Nephron (organoid): ENCODE results near the gene EXOG.

Source experiments
- H3K27ac Mint-ChIP-seq, 3 experiments: 2 replicates each; pipeline ENCODE4 v1.8.0; 2020; ENCODE audit warnings: mixed read lengths in 3 of 3, mild to moderate bottlenecking in 2 of 3, moderate library complexity in 1 of 3
- H3K27me3 Mint-ChIP-seq: 2 replicates; pipeline ENCODE4 v1.8.0; 2021; ENCODE audit warnings: low read depth, mild to moderate bottlenecking, moderate library complexity, mixed read lengths
- H3K36me3 Mint-ChIP-seq: 2 replicates; pipeline ENCODE4 v1.8.0; 2020; ENCODE audit warnings: low read depth, mixed read lengths
- H3K4me1 Mint-ChIP-seq: 2 replicates; pipeline ENCODE4 v1.8.0; 2020; ENCODE audit warnings: mixed read lengths
- H3K4me3 Mint-ChIP-seq, 3 experiments: 2 replicates each; pipeline ENCODE4 v1.8.0; 2020; ENCODE audit warnings: mild to moderate bottlenecking in 3 of 3, mixed read lengths in 3 of 3, moderate library complexity in 2 of 3
- H3K9me3 Mint-ChIP-seq: 2 replicates; pipeline ENCODE4 v1.8.0; 2020; ENCODE audit warnings: mixed read lengths
- CTCF ChIP-seq, 3 experiments: fragments of 200-600 bp; sonication (generic); IDR thresholded peaks; one replicate each; pipeline ENCODE4 v1.5.0; 2021; ENCODE audit warnings: antibody characterized with exemption in 3 of 3; ENCODE audit not compliant: unreplicated experiment in 3 of 3

Gene EXOG

GRCh38 chr3:38549957-38550840 is 54.1 kb downstream of the EXOG start:
- no peaks in the 10 kb centered on the region for H3K4me1 Mint-ChIP-seq
- H3K27me3 Mint-ChIP-seq: no peaks in the 10 kb centered on the region
- no peak for TF ChIP-seq CTCF (IDR thresholded peaks at IDR 0.05; ENCODE audit: unreplicated experiment in 3 of 3)
- H3K4me3 Mint-ChIP-seq: no peak overlapping the region
- H3K9me3 Mint-ChIP-seq: no peaks in the 10 kb centered on the region
- no peak overlapping the region for H3K27ac Mint-ChIP-seq
- no peaks in the 10 kb centered on the region for H3K36me3 Mint-ChIP-seq

- no peak overlapping the region for H3K27ac Mint-ChIP-seq
- H3K27me3 Mint-ChIP-seq: peaks cover under 1% of the 10 kb centered on the region
- TF ChIP-seq CTCF (IDR thresholded peaks at IDR 0.05; ENCODE audit: unreplicated experiment in 3 of 3): no peak
Measured at GRCh38 chr3:38551026-38551832, 55.1 kb downstream of the EXOG start.

GRCh38 chr3:38552364-38552763 is 56.2 kb downstream of the EXOG start:
- TF ChIP-seq CTCF (IDR thresholded peaks at IDR 0.05; ENCODE audit: unreplicated experiment in 3 of 3): no peak
- no peak overlapping the region for H3K4me3 Mint-ChIP-seq
- peaks cover 6% of the 10 kb centered on the region for H3K27me3 Mint-ChIP-seq

More at GRCh38 chr3:38551026-38551832, 55.1 kb downstream of the EXOG start:
- H3K9me3 Mint-ChIP-seq: no peaks in the 10 kb centered on the region
- no peak overlapping the region for H3K4me3 Mint-ChIP-seq
- H3K4me1 Mint-ChIP-seq: no peaks in the 10 kb centered on the region
- no peaks in the 10 kb centered on the region for H3K36me3 Mint-ChIP-seq

GRCh38 chr3:38553071-38553470 is 56.9 kb downstream of the EXOG start:
- H3K4me1 Mint-ChIP-seq: no peaks in the 10 kb centered on the region
- H3K9me3 Mint-ChIP-seq: no peaks in the 10 kb centered on the region
- no peaks in the 10 kb centered on the region for H3K36me3 Mint-ChIP-seq
- peaks cover 6% of the 10 kb centered on the region for H3K27me3 Mint-ChIP-seq
- H3K4me3 Mint-ChIP-seq: no peak overlapping the region
- no peak overlapping the region for H3K27ac Mint-ChIP-seq
- no peak for TF ChIP-seq CTCF (IDR thresholded peaks at IDR 0.05; ENCODE audit: unreplicated experiment in 3 of 3)

More at GRCh38 chr3:38552364-38552763, 56.2 kb downstream of the EXOG start:
- Mint-ChIP-seq H3K27ac (no peak overlapping the region), H3K9me3 (no peaks in the 10 kb centered on the region), H3K36me3 (no peaks in the 10 kb centered on the region), H3K4me1 (no peaks in the 10 kb centered on the region)

GRCh38 chr3:38554127-38554827 is 58.1 kb downstream of the EXOG start:
- H3K36me3 Mint-ChIP-seq: no peaks in the 10 kb centered on the region
- no peak overlapping the region for H3K4me3 Mint-ChIP-seq
- no peaks in the 10 kb centered on the region for H3K9me3 Mint-ChIP-seq
- H3K4me1 Mint-ChIP-seq: no peaks in the 10 kb centered on the region
- H3K27ac Mint-ChIP-seq: no peak overlapping the region
- TF ChIP-seq CTCF (IDR thresholded peaks at IDR 0.05; ENCODE audit: unreplicated experiment in 3 of 3): no peak
- H3K27me3 Mint-ChIP-seq: peaks cover 6% of the 10 kb centered on the region
